ENCODE results near the gene ZNF71.

ZNF71 gene

GRCh38 chr19:56594783-56595547 lies at the start of gene ZNF71:
Gene ZNF71, plus strand, starts transcription at chr19:56595302. Its CDS starts 6,257 bp downstream, at chr19:56601559.
- DNase-seq (ENCODE audit: low read depth in 2 of 3, low spot score in 1 of 3): peak; percentile 74 to 84 (median 81)

GRCh38 chr19:56547535-56547934 lies 47.6 kb upstream of the ZNF71 start:
- DNase-seq (ENCODE audit: low read depth in 2 of 3, low spot score in 1 of 3): no peak

GRCh38 chr19:56554272-56554869 lies 40.7 kb upstream of the ZNF71 start:
- DNase-seq (ENCODE audit: low read depth in 2 of 3, low spot score in 1 of 3): no peak

- DNase-seq (ENCODE audit: low read depth in 2 of 3, low spot score in 1 of 3): no peak
Measured at GRCh38 chr19:56562766-56563165, 32.3 kb upstream of the ZNF71 start.

- peak; percentile 3 to 32 (median 32) for DNase-seq (ENCODE audit: low read depth in 2 of 3, low spot score in 1 of 3)
Measured at GRCh38 chr19:56566904-56567273, 28.2 kb upstream of the ZNF71 start.

GRCh38 chr19:56567274-56568120 lies 27.6 kb upstream of the ZNF71 start, which contains the start of gene ZNF470:
Gene ZNF470, plus strand, starts transcription at chr19:56567468. Its CDS starts 2,844 bp downstream, at chr19:56570312.
- peak; percentile 73 to 85 (median 80) for DNase-seq (ENCODE audit: low read depth in 2 of 3, low spot score in 1 of 3)

GRCh38 chr19:56572589-56572988 lies 22.5 kb upstream of the ZNF71 start:
- DNase-seq (ENCODE audit: low read depth in 2 of 3, low spot score in 1 of 3): no peak

GRCh38 chr19:56573914-56574313 lies 21.2 kb upstream of the ZNF71 start:
- no peak for DNase-seq (ENCODE audit: low read depth in 2 of 3, low spot score in 1 of 3)

- no peak for DNase-seq (ENCODE audit: low read depth in 2 of 3, low spot score in 1 of 3)
Measured at GRCh38 chr19:56577719-56578602, 17.1 kb upstream of the ZNF71 start.

GRCh38 chr19:56594446-56594782 lies 688 bp upstream of the ZNF71 start:
- no peak for DNase-seq (ENCODE audit: low read depth in 2 of 3, low spot score in 1 of 3)

GRCh38 chr19:56595548-56595899 lies 422 bp downstream of the ZNF71 start:
- DNase-seq (ENCODE audit: low read depth in 2 of 3, low spot score in 1 of 3): no peak

GRCh38 chr19:56596676-56597075 lies 1.6 kb downstream of the ZNF71 start:
- no peak for DNase-seq (ENCODE audit: low read depth in 2 of 3, low spot score in 1 of 3)

- no peak for DNase-seq (ENCODE audit: low read depth in 2 of 3, low spot score in 1 of 3)
Measured at GRCh38 chr19:56597696-56598095, 2.6 kb downstream of the ZNF71 start.

- DNase-seq (ENCODE audit: low read depth in 2 of 3, low spot score in 1 of 3): no peak
Measured at GRCh38 chr19:56601375-56601774, 6.3 kb downstream of the ZNF71 start.

- DNase-seq (ENCODE audit: low read depth in 2 of 3, low spot score in 1 of 3): no peak
Measured at GRCh38 chr19:56603829-56604228, 8.7 kb downstream of the ZNF71 start.

GRCh38 chr19:56608274-56608964 lies 13.3 kb downstream of the ZNF71 start:
- no peak for DNase-seq (ENCODE audit: low read depth in 2 of 3, low spot score in 1 of 3)

GRCh38 chr19:56611288-56611687 lies 16.2 kb downstream of the ZNF71 start:
- no peak for DNase-seq (ENCODE audit: low read depth in 2 of 3, low spot score in 1 of 3)

- no peak for DNase-seq (ENCODE audit: low read depth in 2 of 3, low spot score in 1 of 3)
Measured at GRCh38 chr19:56612737-56613136, 17.6 kb downstream of the ZNF71 start.

GRCh38 chr19:56613639-56614038 lies 18.5 kb downstream of the ZNF71 start:
- no peak for DNase-seq (ENCODE audit: low read depth in 2 of 3, low spot score in 1 of 3)

GRCh38 chr19:56617531-56617930 lies 22.4 kb downstream of the ZNF71 start:
- DNase-seq (ENCODE audit: low read depth in 2 of 3, low spot score in 1 of 3): no peak

Data from stimulated activated CD4-positive, alpha-beta T cell treated with anti-CD3 and anti-CD28 coated beads, Interleukin-12 subunit alpha, Interleukin-12 subunit beta, amount 100 ng/mL, for 48 hours (primary cell).